Karpas-422 (cell line): ENCODE measurements around the gene C19orf25. TPM values are rescaled to one million over a fixed set of nuclear protein-coding genes. Genes with fewer than 3 reads are reported as not detected.

Experiments used
- DNase-seq: peaks from one replicate; pipeline ENCODE4 v3.0.0-alpha.2; 2015
- H2AFZ ChIP-seq: fragments of 200-600 bp; sonication (generic); 2 replicates; pipeline ENCODE4 v1.6.1; 2014; ENCODE audit warnings: antibody characterized with exemption, low read length, mixed read lengths
- H3K27ac ChIP-seq: fragments of 200-600 bp; sonication (generic); 2 replicates; pipeline ENCODE4 v1.5.1; 2014; ENCODE audit warnings: mild to moderate bottlenecking, low read length, moderate library complexity
- H3K27me3 ChIP-seq: fragments of 200-600 bp; sonication (generic); 2 replicates; pipeline ENCODE4 v1.6.1; 2014; ENCODE audit warnings: low read length, mixed read lengths
- H3K36me3 ChIP-seq: fragments of 200-600 bp; sonication (generic); 2 replicates; pipeline ENCODE4 v1.6.1; 2014; ENCODE audit warnings: low read length, mixed read lengths; ENCODE audit not compliant: insufficient read depth
- H3K4me1 ChIP-seq: fragments of 200-600 bp; sonication (generic); 2 replicates; pipeline ENCODE4 v1.6.1; 2014; ENCODE audit warnings: mild to moderate bottlenecking, low read length, mixed read lengths
- H3K4me2 ChIP-seq: fragments of 200-600 bp; sonication (generic); 2 replicates; pipeline ENCODE4 v1.6.1; 2014; ENCODE audit warnings: low read length, low read depth, mild to moderate bottlenecking; ENCODE audit not compliant: poor library complexity, severe bottlenecking
- H3K4me3 ChIP-seq: fragments of 200-600 bp; sonication (generic); 2 replicates; pipeline ENCODE4 v1.5.1; 2014; ENCODE audit warnings: mild to moderate bottlenecking, antibody characterized with exemption, low read length, mixed read lengths
- H3K79me2 ChIP-seq: fragments of 200-600 bp; sonication (generic); 2 replicates; pipeline ENCODE4 v1.6.1; 2014; ENCODE audit warnings: mild to moderate bottlenecking, low read length, mixed read lengths
- H3K9ac ChIP-seq: fragments of 200-600 bp; sonication (generic); 2 replicates; pipeline ENCODE4 v1.6.0; 2014; ENCODE audit warnings: low read length
- H3K9me2 ChIP-seq: fragments of 200-600 bp; sonication (generic), shearing (Covaris generic); replicated peaks from 2 replicates; pipeline ENCODE4 v1.6.0; 2014; ENCODE audit warnings: mild to moderate bottlenecking, low read length, moderate library complexity; ENCODE audit not compliant: insufficient read depth
- H3K9me3 ChIP-seq: fragments of 300-700, 200-600 bp; sonication (generic); 2 replicates; pipeline ENCODE4 v1.6.1; 2014; ENCODE audit warnings: low read length, mixed read lengths
- H4K20me1 ChIP-seq: fragments of 200-600 bp; sonication (generic); 2 replicates; pipeline ENCODE4 v1.6.1; 2014; ENCODE audit warnings: mild to moderate bottlenecking, antibody characterized with exemption, low read length, low read depth; ENCODE audit not compliant: insufficient read depth
- total RNA-seq: library from RNA; depleted of rRNA; stranded (reverse); fragments of >200 nt; shearing (Covaris generic); gene quantifications from 2 replicates; pipeline ENCODE4 v1.2.3, GENCODE V29; 2014; ENCODE audit warnings: low replicate concordance

C19orf25 gene
- total RNA-seq, 1 experiment from 2014 or later, result 26.4 TPM

- Histone ChIP-seq H3K27me3 (no peaks in the 10 kb centered on the region), H3K9ac (no peak overlapping the region), H3K36me3 (no peaks in the 10 kb centered on the region; the same call in 1 of the 2 replicates), H3K9me2 (no peaks in the 10 kb centered on the region), H3K4me2 (no peak overlapping the region), H4K20me1 (0 out of 2 replicates have a peak, but pooled peaks cover 9% of the 10 kb centered on the region), H3K4me1 (peaks cover 6% of the 10 kb centered on the region), H3K9me3 (no peaks in the 10 kb centered on the region), H3K4me3 (no peak overlapping the region), H2AFZ (no peak overlapping the region), H3K79me2 (0 out of 2 replicates have a peak, but pooled peaks cover 2% of the 10 kb centered on the region), H3K27ac (no peak overlapping the region)
- no peak for DNase-seq
Measured at GRCh38 chr19:1432507-1432887, 46.5 kb downstream of the C19orf25 start.

GRCh38 chr19:1431759-1432506 is 47.1 kb downstream of the C19orf25 start:
- Histone ChIP-seq H3K9me2 (no peaks in the 10 kb centered on the region), H4K20me1 (0 out of 2 replicates have a peak, but pooled peaks cover 13% of the 10 kb centered on the region), H3K27me3 (no peaks in the 10 kb centered on the region), H3K4me2 (no peak overlapping the region), H3K9me3 (no peaks in the 10 kb centered on the region), H3K27ac (no peak overlapping the region), H2AFZ (no peak overlapping the region), H3K4me3 (no peak overlapping the region), H3K9ac (no peak overlapping the region), H3K36me3 (peaks cover 3% of the 10 kb centered on the region; the same call in 1 of the 2 replicates), H3K79me2 (peaks cover 3% of the 10 kb centered on the region; the same call in 1 of the 2 replicates), H3K4me1 (peaks cover 4% of the 10 kb centered on the region; the same call in 1 of the 2 replicates)
- no peak for DNase-seq

GRCh38 chr19:1430246-1430645 is 48.8 kb downstream of the C19orf25 start:
- no peak overlapping the region for H3K9ac ChIP-seq
- H4K20me1 ChIP-seq, result peaks cover 25% of the 10 kb centered on the region; the same call in 1 of the 2 replicates
- no peaks in the 10 kb centered on the region for H3K9me3 ChIP-seq
- H3K36me3 ChIP-seq, result peaks cover 13% of the 10 kb centered on the region; the same call in 1 of the 2 replicates
- no peak overlapping the region for H3K4me2 ChIP-seq
- peaks cover 3% of the 10 kb centered on the region; the same call in 1 of the 2 replicates for H3K79me2 ChIP-seq
- no peaks in the 10 kb centered on the region for H3K4me1 ChIP-seq
- DNase-seq, result peak; percentile 37
- H3K27me3 ChIP-seq, result no peaks in the 10 kb centered on the region
- no peak overlapping the region for H3K4me3 ChIP-seq
- no peak overlapping the region for H2AFZ ChIP-seq
- no peaks in the 10 kb centered on the region for H3K9me2 ChIP-seq
- H3K27ac ChIP-seq, result no peak overlapping the region

GRCh38 chr19:1429750-1430149 is 49.3 kb downstream of the C19orf25 start:
- Histone ChIP-seq H3K4me3 (no peak overlapping the region), H3K36me3 (peaks cover 17% of the 10 kb centered on the region; the same call in 1 of the 2 replicates), H3K4me2 (no peak overlapping the region), H3K4me1 (no peaks in the 10 kb centered on the region), H3K79me2 (peaks cover 3% of the 10 kb centered on the region; the same call in 1 of the 2 replicates), H3K27ac (no peak overlapping the region), H3K9me3 (no peaks in the 10 kb centered on the region), H3K9ac (no peak overlapping the region), H3K27me3 (no peaks in the 10 kb centered on the region), H2AFZ (no peak overlapping the region), H4K20me1 (peaks cover 28% of the 10 kb centered on the region; the same call in 1 of the 2 replicates), H3K9me2 (no peaks in the 10 kb centered on the region)
- peak; percentile 38 for DNase-seq

- DNase-seq, result no peak
- Histone ChIP-seq H4K20me1 (peaks cover 29% of the 10 kb centered on the region; the same call in 1 of the 2 replicates), H3K36me3 (peaks cover 20% of the 10 kb centered on the region; the same call in 1 of the 2 replicates)
Measured at GRCh38 chr19:1428738-1429391, 50.1 kb downstream of the C19orf25 start.

GRCh38 chr19:1427221-1427920 is 51.6 kb downstream of the C19orf25 start:
- Histone ChIP-seq H3K4me1 (no peaks in the 10 kb centered on the region), H3K9ac (no peak overlapping the region), H3K4me3 (no peak overlapping the region), H3K27ac (no peak overlapping the region), H3K36me3 (peaks cover 23% of the 10 kb centered on the region; the same call in 1 of the 2 replicates), H4K20me1 (peaks cover 36% of the 10 kb centered on the region; the same call in 1 of the 2 replicates), H3K9me2 (no peaks in the 10 kb centered on the region), H3K79me2 (peaks cover 9% of the 10 kb centered on the region), H3K27me3 (no peaks in the 10 kb centered on the region), H2AFZ (no peak overlapping the region), H3K9me3 (no peaks in the 10 kb centered on the region), H3K4me2 (no peak overlapping the region)
- peak; percentile 32 for DNase-seq

More at GRCh38 chr19:1428738-1429391, 50.1 kb downstream of the C19orf25 start:
- no peak overlapping the region for H3K4me2 ChIP-seq
- H3K27me3 ChIP-seq, result no peaks in the 10 kb centered on the region
- no peak overlapping the region for H2AFZ ChIP-seq
- no peak overlapping the region for H3K27ac ChIP-seq
- H3K79me2 ChIP-seq, result peaks cover 3% of the 10 kb centered on the region; the same call in 1 of the 2 replicates
- H3K9me2 ChIP-seq, result no peaks in the 10 kb centered on the region
- no peak overlapping the region for H3K9ac ChIP-seq
- no peaks in the 10 kb centered on the region for H3K4me1 ChIP-seq
- no peak overlapping the region for H3K4me3 ChIP-seq
- no peaks in the 10 kb centered on the region for H3K9me3 ChIP-seq

GRCh38 chr19:1426736-1427135 is 52.3 kb downstream of the C19orf25 start:
- Histone ChIP-seq H3K9me2 (no peaks in the 10 kb centered on the region), H3K4me1 (no peaks in the 10 kb centered on the region), H3K9ac (no peak overlapping the region), H4K20me1 (peaks cover 39% of the 10 kb centered on the region; the same call in 1 of the 2 replicates), H2AFZ (no peak overlapping the region), H3K4me2 (no peak overlapping the region), H3K27ac (no peak overlapping the region), H3K9me3 (no peaks in the 10 kb centered on the region), H3K36me3 (peaks cover 25% of the 10 kb centered on the region; the same call in 1 of the 2 replicates), H3K79me2 (peaks cover 9% of the 10 kb centered on the region), H3K27me3 (no peaks in the 10 kb centered on the region), H3K4me3 (no peak overlapping the region)
- peak; percentile 34 for DNase-seq
